GM12892 (cell line): Measurements from ENCODE around the gene APBA2.

Experiments
- POLR2AphosphoS5 ChIP-seq: IDR thresholded peaks from 2 replicates; pipeline ENCODE4 v1.6.1; 2011; ENCODE audit warnings: low read depth, low read length, control low read depth
- TAF1 ChIP-seq: IDR thresholded peaks from 2 replicates; pipeline ENCODE4 v1.6.1; 2011; ENCODE audit warnings: low read depth, mild to moderate bottlenecking, control low read depth, low read length, borderline replicate concordance

DNA sequence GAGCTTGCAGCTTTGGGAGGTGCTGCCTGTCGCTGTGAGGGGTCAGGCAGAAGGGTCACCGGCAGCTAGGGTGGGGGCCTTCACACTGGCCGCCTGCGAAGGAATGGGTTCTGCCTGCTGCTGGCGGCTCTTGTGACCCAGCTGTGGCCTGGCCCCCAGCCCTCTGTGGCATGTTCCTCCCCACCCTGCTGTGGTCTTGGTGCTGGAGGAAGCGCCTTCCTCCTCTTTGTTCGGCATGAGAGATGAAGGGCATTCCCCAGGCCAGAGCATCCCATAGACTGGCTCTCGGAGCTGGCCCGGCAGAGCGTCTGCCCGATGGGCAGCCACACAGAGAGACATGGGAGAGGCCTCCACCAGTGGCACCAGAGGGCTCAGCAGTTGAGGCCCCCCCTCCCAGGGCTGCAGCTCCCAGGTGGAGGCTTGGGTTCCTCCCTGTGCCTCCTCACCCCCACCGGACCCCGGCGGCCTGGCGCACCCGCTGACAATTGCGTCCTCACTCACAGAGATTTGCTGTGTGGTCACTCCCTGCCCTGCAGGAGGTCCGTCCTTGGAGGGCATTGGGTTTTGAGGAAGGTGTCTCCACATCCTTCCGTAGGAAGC lies 221.6 kb downstream of the APBA2 start:
- TF ChIP-seq TAF1 (no peak), POLR2AphosphoS5 (no peak)
